GM21381 (cell line): ENCODE results near the gene SLC23A2.
"Not testable (repeated sequence)": the region's sequence is repeated elsewhere in the genome, so short reads cannot be mapped to it uniquely, and the experiment has no call there.

Experiments
- ATAC-seq: cut with Tn5 transposase; IDR thresholded peaks from one replicate; pipeline ENCODE4 v1.9.1; 2021; ENCODE audit warnings: mild to moderate bottlenecking, moderate library complexity; ENCODE audit not compliant: unreplicated experiment

Gene SLC23A2

DNA sequence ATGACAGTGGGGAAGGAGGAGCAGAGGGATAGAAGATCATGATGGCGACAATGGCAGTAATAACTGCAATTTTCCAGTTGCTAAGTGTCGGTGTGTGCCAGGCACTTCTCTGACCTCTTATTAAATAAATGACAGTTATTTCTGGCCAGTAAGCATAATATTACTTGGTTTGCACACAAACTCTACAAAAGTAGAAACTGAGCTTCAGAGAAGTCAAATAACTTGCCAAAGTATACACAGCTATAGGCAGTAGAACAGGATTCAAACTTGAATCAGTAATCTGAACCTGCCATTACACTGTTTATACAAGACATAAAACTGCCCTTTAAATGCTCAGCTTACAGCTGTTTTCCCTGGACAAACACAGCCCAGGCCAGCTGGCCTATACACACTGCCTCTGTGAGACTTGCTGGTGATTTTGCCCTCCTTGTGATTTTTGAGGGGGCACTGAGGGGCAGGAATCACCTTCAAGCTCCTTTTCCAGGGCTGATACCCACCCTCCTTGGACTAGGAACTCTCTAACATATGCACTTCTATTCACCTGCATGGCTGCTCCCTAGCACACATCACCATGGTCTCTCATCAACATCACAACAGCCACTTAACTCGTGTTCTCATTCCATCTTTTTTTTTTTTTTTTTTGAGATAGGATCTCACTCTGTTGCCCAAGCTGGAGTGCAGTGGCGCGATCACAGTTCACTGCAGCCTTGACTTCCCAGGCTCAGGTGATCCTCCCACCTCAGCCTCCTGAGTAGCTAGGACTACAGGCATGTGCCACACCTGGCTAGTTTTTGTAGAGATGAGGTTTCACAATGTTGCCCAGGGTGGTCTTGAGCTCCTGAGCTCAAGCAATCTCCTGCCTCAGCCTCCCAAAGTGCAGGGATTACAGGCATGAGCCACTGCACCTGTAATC is 63.6 kb downstream of the SLC23A2 start:
- ATAC-seq = no peak

- no peak for ATAC-seq
These were observed 64.4 kb downstream of the SLC23A2 start for GRCh38 chr20:4936851-4937406.

GRCh38 chr20:4936392-4936850 is 64.9 kb downstream of the SLC23A2 start:
- no peak for ATAC-seq

DNA sequence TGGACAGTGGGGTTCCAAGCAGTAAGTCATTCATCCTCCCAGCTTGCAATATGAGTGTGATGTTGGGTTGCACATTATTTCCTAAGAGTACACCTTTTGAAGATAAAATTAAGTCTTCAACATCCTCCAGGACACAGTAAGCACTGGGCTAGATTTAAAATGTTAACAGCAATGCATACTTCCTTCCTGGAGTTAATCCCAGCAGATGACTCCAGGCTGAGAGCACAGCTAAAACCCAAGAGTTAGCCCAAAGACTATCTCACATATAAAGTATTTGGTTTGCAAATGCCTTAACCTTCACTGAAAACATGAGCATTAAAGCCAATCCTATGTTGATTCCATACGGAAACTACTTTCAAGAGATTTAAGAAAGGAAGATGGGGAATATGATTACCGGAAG is 69.2 kb downstream of the SLC23A2 start:
- no peak for ATAC-seq

GRCh38 chr20:4929686-4930397 is 71.5 kb downstream of the SLC23A2 start:
- ATAC-seq = no peak

- no peak for ATAC-seq
These were observed 74.7 kb downstream of the SLC23A2 start for GRCh38 chr20:4926531-4927156.

DNA sequence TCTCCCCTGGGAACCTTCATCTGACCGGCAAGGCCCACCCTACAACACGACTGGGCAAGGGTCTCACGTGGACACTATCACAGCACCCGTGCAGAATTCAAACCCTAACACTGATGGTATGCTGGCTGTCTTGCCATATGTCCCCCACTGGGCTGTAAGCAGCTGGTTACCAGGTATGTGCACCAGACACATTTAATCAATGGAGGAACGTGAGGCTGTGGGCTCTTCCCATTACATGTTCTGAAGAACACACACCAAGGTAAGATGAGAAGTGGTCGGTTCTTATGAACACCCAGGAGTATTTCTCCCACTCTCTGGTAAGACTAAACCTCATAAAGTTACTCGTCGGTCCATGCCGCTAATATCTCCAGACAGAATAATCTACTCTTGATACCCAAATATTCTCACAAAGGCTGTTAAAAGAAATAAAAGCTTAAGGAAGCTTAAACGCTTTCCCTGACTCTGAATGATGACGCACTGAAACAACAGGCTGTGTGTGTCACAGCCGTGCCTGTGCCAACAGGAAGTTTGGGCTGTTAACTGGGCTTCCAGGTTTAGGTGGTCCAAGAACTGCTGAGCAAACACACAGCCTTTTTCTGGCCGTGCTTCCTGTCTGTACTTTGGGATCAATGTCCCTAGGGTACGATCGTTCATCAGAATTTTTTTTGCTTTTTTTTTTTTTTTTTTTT is 75.3 kb downstream of the SLC23A2 start:
- no peak for ATAC-seq

DNA sequence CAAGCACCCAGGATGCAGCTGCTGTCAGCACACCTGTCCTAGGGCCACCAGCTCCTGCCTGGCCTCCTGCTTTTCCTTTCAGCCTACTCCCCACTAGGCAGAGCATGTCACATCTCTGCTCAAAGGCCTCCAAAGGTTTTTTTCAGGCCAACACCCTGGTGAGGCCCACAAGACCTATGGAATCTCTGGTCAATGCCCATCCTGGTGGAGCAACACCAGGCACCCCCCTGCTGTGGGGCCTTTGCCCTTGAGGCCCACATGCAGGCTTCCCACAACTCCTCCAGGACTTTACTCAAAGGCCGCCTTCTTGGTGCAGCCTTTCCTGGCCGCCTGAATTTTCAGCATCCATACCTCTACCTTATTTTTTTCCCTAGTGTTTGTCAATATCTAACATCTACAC is 76.9 kb downstream of the SLC23A2 start:
- no peak for ATAC-seq

GRCh38 chr20:4924032-4924431 is 77.3 kb downstream of the SLC23A2 start:
- ATAC-seq = no peak

DNA sequence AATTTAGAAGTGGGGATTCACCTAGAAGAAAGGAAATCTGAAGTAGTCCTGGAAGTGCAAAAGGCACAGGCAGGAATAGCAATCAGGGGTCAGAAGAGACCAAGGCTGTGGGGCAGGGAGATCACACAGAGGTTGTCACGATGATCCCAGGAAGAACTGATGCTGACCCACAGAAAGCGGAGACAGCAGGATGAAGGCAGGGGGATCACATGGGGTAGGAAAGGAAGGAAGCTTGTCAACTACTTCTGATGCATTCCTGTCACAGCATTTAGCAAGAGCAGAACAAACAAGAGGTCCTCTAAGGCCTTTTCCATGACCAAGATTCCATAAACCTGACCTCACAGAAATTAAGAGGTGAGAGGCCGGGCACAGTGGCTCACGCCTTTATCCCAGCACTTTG is 79.1 kb downstream of the SLC23A2 start:
- no peak for ATAC-seq

DNA sequence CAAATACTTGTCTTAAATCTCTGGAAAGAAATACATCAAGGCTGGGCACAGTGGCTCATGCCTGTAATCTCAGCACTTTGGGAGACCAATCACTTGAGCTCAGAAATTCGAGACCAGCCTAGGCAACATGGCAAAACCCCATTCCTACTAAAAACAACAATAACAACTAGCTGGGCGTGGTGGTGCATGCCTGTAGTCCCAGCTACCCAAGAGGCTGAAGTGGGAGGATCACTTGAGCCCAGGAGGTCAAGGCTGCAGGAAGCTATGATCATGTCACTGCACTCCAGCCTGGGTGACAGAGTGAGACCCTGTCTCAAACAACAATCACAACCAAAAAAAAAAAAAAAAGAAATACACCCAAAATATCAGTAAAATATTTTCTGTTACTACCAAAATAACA is 80.0 kb downstream of the SLC23A2 start:
- not testable (repeated sequence) for ATAC-seq

DNA sequence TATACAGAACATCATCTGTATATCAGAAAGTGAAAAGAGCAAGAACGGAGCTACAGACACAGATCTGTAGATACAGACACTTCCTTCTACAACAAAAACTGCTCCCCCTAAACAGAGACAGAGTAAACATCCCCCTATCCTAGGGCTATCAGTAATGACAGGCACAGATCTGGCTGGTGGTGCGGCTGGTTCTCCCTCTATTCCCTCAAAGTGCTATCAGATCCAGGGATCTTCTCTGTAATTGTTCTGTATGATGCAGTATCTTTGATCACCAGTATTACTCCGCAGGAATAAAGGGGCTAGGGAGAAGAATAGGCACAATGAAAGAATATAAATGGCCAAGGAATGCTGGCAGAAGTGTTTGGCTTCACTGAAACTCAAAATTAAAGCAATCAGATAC is 80.7 kb downstream of the SLC23A2 start:
- ATAC-seq = no peak

GRCh38 chr20:4920131-4920530 is 81.2 kb downstream of the SLC23A2 start:
- no peak for ATAC-seq

DNA sequence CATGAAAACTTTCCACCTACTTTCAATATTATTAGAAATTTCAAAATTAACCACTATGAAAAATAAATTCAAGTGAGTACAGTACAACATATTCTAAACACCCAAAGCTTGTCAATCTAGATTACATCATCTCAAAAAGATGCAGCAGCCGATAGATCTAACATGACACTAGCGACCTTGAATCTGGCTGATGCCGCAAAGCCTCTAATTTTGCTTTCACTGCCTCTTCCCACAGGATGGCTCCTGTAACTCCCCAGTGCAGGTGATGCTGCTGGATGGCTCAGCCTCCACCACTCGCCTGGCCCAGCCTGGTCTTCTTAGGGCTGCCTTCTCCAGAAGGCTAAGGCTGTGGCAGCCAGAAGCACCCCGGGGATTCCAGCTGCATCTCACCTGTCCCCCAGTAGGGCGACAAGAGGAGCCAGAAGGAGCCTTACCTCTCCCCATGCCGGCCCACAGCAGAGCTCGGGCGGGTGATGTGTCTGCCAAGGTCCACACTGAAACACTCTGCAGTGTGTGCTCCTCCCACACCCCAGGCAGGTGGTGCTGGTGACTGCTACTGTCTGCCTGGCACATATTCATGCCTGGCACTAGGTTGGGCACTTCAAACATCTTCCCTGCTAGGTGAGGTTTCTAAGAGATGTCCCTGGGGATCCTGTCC is 82.1 kb downstream of the SLC23A2 start:
- no peak for ATAC-seq

DNA sequence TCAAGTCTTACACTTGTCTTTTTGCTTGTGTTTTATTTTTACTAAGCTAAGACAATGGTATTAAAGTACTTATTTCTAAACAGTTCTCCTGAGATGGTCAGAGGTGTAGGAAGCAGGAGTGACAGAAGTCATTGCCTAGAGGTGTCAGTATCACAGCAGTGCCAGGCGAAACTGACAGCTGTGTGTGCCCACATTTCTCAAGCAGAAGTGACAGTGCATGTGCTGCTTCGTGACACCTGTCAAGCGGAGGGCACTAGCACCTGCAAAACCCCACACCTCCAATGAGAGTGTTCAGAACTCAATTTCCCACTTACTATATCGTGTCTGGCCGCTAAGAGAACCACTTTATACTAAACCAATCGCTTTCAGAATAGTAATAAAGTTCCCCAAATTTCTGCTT is 82.8 kb downstream of the SLC23A2 start:
- no peak for ATAC-seq

DNA sequence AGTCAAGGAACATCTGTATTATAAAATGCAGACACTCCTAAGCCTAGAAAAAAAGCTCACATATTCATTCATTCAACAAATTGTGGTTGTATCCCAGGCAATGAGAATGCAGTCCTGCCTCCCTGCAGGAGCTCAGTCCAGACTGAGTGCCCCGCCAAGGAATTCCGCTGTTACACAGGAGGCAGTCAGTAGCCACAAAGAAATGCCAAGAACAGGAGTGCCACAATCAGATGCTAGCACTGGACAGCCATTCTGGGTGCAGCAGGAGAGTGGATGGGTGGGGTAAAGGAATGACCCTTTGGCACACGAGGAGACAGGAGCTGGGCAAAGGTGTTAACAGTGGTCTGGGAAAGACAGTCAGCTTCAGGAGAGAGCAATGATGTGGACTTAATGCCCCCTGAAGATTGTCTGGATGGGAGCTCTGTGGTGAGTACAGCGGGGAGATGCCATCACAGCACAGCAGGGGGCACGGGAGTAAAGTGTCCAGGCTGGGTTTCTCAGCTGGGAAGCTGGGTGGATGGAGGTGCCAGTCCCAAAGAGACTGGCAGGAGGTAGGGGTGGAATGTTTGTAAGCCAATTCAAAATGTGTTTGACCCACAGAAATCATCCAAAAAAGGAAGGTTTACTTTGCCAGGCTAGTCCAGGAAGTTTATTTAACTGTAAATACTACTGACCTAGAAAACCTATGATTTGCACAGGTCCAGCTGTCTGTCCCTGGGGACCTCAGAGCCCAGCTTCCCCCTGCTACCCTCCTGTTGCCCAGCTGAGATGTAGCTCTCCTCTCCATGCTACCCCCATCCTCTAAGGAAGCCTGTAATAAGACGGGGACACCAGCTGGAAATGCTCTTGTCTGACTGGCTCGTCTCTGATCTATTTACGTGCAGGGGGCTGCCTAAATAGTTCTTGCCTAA is 84.1 kb downstream of the SLC23A2 start:
- no peak for ATAC-seq

- no peak for ATAC-seq
These were observed 88.2 kb downstream of the SLC23A2 start for GRCh38 chr20:4913147-4913546.

GRCh38 chr20:4912380-4913142 is 88.7 kb downstream of the SLC23A2 start:
- no peak for ATAC-seq
